HCT116 (cell line): ENCODE results near the gene ATP8B4. TPM values are rescaled to one million over a fixed set of nuclear protein-coding genes. Genes with fewer than 3 reads are reported as not detected.

Experiments used
- ATAC-seq: fragments of 200-7000 bp; cut with Tn5 transposase; 2 replicates; pipeline ENCODE4 v1.9.1; 2020; ENCODE audit warnings: mild to moderate bottlenecking, moderate library complexity
- BruUV-seq: library from RNA; stranded (reverse); fragments of 400-500 nt; replicated peaks from 2 replicates; lab custom pipeline; 2021; lab: Mats Ljungman, UMichigan
- CTCF ChIA-PET: fragments of 300-600 bp; sonication (Branson Sonifier 250); formaldehyde crosslinking; loops from one replicate; lab custom pipeline; 2021; ENCODE audit warnings: antibody characterized with exemption; lab: Charles Lee
- POLR2A ChIA-PET: fragments of 300-600, 350-600 bp; sonication (Branson Sonifier 250); formaldehyde crosslinking; loops from one replicate; lab custom pipeline; 2021; ENCODE audit warnings: antibody characterized with exemption; lab: Charles Lee
- RAD21 ChIA-PET, 2 experiments: fragments of 300-600 bp; sonication (Branson Sonifier 250); formaldehyde crosslinking; loops; one replicate each; lab custom pipeline; 2023; ENCODE audit warnings: low total read pairs in 2 of 2; ENCODE audit not compliant: uncharacterized antibody in 2 of 2, unreplicated experiment in 2 of 2, low non-redundant PET in 1 of 2; lab: Charles Lee
- DNase-seq: peaks from one replicate; pipeline ENCODE4 v3.0.0-alpha.2; 2010; ENCODE audit warnings: low read depth, low spot score
- H2AFZ ChIP-seq: fragments of 200-600 bp; shearing (Covaris generic), sonication (generic); 2 replicates; pipeline ENCODE4 v1.6.1; 2017; ENCODE audit warnings: low read depth, mixed run types, mixed read lengths, antibody characterized with exemption, low read length; ENCODE audit not compliant: poor library complexity, severe bottlenecking
- H3K27ac ChIP-seq: 2 replicates; pipeline ENCODE4 v1.5.1; 2012; ENCODE audit warnings: low read depth, low read length
- H3K27me3 ChIP-seq: fragments of 200-600 bp; sonication (generic); 2 replicates; pipeline ENCODE4 v1.6.1; 2016; ENCODE audit warnings: mixed run types, low read length, mixed read lengths; ENCODE audit not compliant: insufficient read depth
- H3K36me3 ChIP-seq, 2 experiments: fragments of 200-500 bp in 1 of 2; fragments of 200-600 bp in 1 of 2; sonication (Bioruptor generic) in 1 of 2; sonication (generic) in 1 of 2; 2 replicates each; pipeline versions ENCODE4 v1.5.1 to v1.6.1; 2014 to 2016; ENCODE audit warnings: low read length in 2 of 2, inconsistent platforms in 1 of 2, mixed read lengths in 1 of 2, mixed run types in 1 of 2; ENCODE audit not compliant: insufficient read depth in 2 of 2, control insufficient read depth in 1 of 2
- H3K4me1 ChIP-seq, 2 experiments: fragments of 200-600 bp in 1 of 2; sonication (generic) in 1 of 2; 2 replicates each; pipeline versions ENCODE4 v1.5.1 to v1.6.1; 2012 to 2017; ENCODE audit warnings: low read length in 2 of 2, inconsistent platforms in 1 of 2, mild to moderate bottlenecking in 1 of 2, mixed read lengths in 1 of 2, mixed run types in 1 of 2, moderate library complexity in 1 of 2; ENCODE audit not compliant: insufficient read depth in 2 of 2, control insufficient read depth in 1 of 2
- H3K4me2 ChIP-seq: fragments of 200-600 bp; sonication (generic); 2 replicates; pipeline ENCODE4 v1.6.1; 2017; ENCODE audit warnings: mixed run types, low read length, mixed read lengths
- H3K4me3 ChIP-seq, 2 experiments: fragments of 200-600 bp in 1 of 2; sonication (generic) in 1 of 2; replicated peaks in 1 of 2; 2 replicates each; pipeline ENCODE4 v1.5.1; 2011 to 2016; ENCODE audit warnings: low read length in 2 of 2, control low read depth in 1 of 2, low read depth in 1 of 2, mild to moderate bottlenecking in 1 of 2, mixed read lengths in 1 of 2, mixed run types in 1 of 2
- H3K79me2 ChIP-seq: fragments of 200-600 bp; sonication (generic); 2 replicates; pipeline ENCODE4 v1.6.1; 2017; ENCODE audit warnings: mild to moderate bottlenecking, mixed run types, low read length, moderate library complexity, mixed read lengths; ENCODE audit not compliant: insufficient read depth
- H3K9ac ChIP-seq: fragments of 200-600 bp; sonication (generic); 2 replicates; pipeline ENCODE4 v1.6.1; 2016; ENCODE audit warnings: low read length, mixed read lengths
- H3K9me2 ChIP-seq: fragments of 200-600 bp; sonication (generic), shearing (Covaris generic); 2 replicates; pipeline ENCODE4 v1.6.1; 2017; ENCODE audit warnings: mixed run types, mild to moderate bottlenecking, moderate library complexity; ENCODE audit not compliant: insufficient read depth
- H3K9me3 ChIP-seq, 2 experiments: fragments of 200-500 bp in 1 of 2; fragments of 200-600 bp in 1 of 2; sonication (Bioruptor generic) in 1 of 2; sonication (generic) in 1 of 2; 2 replicates each; pipeline ENCODE4 v1.6.1; 2014 to 2017; ENCODE audit warnings: low read length in 2 of 2, mixed read lengths in 2 of 2, inconsistent platforms in 1 of 2, low read depth in 1 of 2, mild to moderate bottlenecking in 1 of 2, mixed run types in 1 of 2, moderate library complexity in 1 of 2; ENCODE audit not compliant: control insufficient read depth in 1 of 2, insufficient read depth in 1 of 2
- H4K20me1 ChIP-seq: fragments of 200-600 bp; sonication (generic), shearing (Covaris generic); 2 replicates; pipeline ENCODE4 v1.6.1; 2017; ENCODE audit warnings: mixed run types, mild to moderate bottlenecking, moderate library complexity; ENCODE audit not compliant: insufficient read depth
- CBX3 ChIP-seq: IDR thresholded peaks from 2 replicates; pipeline ENCODE4 v1.6.1; 2012; ENCODE audit warnings: low read depth
- EGR1 ChIP-seq: IDR thresholded peaks from 2 replicates; pipeline ENCODE4 v1.6.1; 2012; ENCODE audit warnings: low read depth
- EZH2 ChIP-seq: fragments of 200-600 bp; sonication (generic); IDR thresholded peaks from 2 replicates; pipeline ENCODE4 v1.6.1; 2017; ENCODE audit warnings: antibody characterized with exemption, mixed run types
- EZH2phosphoT487 ChIP-seq: fragments of 200-600 bp; IDR thresholded peaks from 2 replicates; pipeline ENCODE4 v1.6.1; 2018; ENCODE audit warnings: antibody characterized with exemption, borderline replicate concordance
- JUND ChIP-seq: IDR thresholded peaks from 2 replicates; pipeline ENCODE4 v1.6.1; 2012
- RAD21 ChIP-seq: IDR thresholded peaks from 2 replicates; pipeline ENCODE4 v1.6.1; 2012; ENCODE audit warnings: low read depth, mild to moderate bottlenecking
- SRF ChIP-seq: IDR thresholded peaks from 2 replicates; pipeline ENCODE4 v1.6.1; 2012; ENCODE audit warnings: low read depth
- TCF7L2 ChIP-seq: IDR thresholded peaks from 2 replicates; pipeline ENCODE4 v1.7.0; 2011; ENCODE audit warnings: borderline replicate concordance, inconsistent platforms; ENCODE audit not compliant: insufficient read depth, insufficient read length; ENCODE audit errors: extremely low read depth
- ZFX ChIP-seq: fragments of 450-650 bp; IDR thresholded peaks from 2 replicates; pipeline ENCODE4 v1.6.1; 2017
- ZNF274 ChIP-seq: fragments of 200-500 bp; sonication (Bioruptor generic); IDR thresholded peaks from 2 replicates; pipeline ENCODE4 v1.6.1; 2014; ENCODE audit warnings: mild to moderate bottlenecking, low read depth, low read length, inconsistent platforms
- intact Hi-C: fragments of 100-400 bp; cut with micrococcal nuclease; formaldehyde crosslinking; loops from 2 replicates; pipeline ENCODE4 v1.10.0; 2022
- total RNA-seq: library from RNA; stranded (reverse); gene quantifications from one replicate; pipeline ENCODE4 v1.2.1, GENCODE V29; 2021; ENCODE audit not compliant: unreplicated experiment
- TF ChIP-seq, protein P1 (sequence below): IDR thresholded peaks from 2 replicates; pipeline ENCODE4 v1.6.1; 2012
- TF ChIP-seq, protein P2 (sequence below): IDR thresholded peaks from 2 replicates; pipeline ENCODE4 v1.6.1; 2012; ENCODE audit warnings: low read depth
- TF ChIP-seq, protein P3 (sequence below): IDR thresholded peaks from 2 replicates; pipeline ENCODE4 v1.6.1; 2011; ENCODE audit warnings: mild to moderate bottlenecking, low read length, moderate library complexity; ENCODE audit not compliant: insufficient replicate concordance; ENCODE audit errors: extremely low read depth

Gene ATP8B4
- total RNA-seq, 1 experiment from 2014 or later: 0.25 TPM

DNA sequence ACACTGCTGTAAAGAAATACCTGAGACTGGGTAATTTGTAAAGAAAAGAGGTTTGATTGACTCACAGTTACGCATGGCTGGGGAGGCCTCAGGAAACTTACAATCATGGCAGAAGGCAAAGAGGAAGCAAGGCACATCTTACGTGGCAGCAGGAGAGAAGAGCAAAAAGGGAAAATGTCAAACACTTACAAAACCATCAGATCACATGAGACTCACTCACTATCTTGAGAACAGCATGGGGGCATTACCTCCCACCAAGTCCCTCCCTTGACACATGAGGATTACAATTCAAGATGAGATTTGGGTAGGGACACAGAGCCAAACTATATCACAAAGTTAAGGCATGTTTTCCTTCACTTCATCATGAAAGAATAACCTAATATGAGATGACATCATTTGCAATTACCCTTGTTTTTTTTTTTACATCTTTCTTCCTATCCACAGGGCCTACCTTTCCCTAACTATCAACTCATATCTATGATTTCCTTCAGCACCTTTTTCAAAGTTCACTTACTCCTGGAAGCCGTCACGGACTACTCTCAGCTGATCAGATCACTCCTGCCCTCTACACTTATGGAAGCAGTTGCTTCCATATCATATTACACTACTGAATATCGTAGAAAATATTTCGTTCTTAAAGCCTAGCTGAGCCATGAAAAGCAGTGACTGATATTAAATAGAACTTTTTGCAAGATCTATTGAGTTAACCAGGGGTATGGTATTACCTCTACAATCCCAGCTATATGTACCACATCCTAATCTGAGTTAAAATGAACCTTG lies 25.5 kb upstream of the ATP8B4 start:
- BruUV-seq: no TSS peak
- Histone ChIP-seq H3K9me3 (no peaks in the 10 kb centered on the region), H3K9ac (no peak overlapping the region), H3K4me2 (no peak overlapping the region), H3K27ac (no peak overlapping the region), H3K4me3 (no peak overlapping the region), H3K27me3 (no peaks in the 10 kb centered on the region), H2AFZ (peak overlapping the region; percentile 64), H3K79me2 (no peaks in the 10 kb centered on the region), H3K36me3 (no peaks in the 10 kb centered on the region), H4K20me1 (no peaks in the 10 kb centered on the region), H3K4me1 (peaks cover 2 to 19% of the 10 kb centered on the region in 2 experiments; a peak in 3 of 4 replicates), H3K9me2 (no peaks in the 10 kb centered on the region)
- no peak for TF ChIP-seq ZNF274
- no peak for TF ChIP-seq RAD21
- no peak for TF ChIP-seq EZH2phosphoT487
- TF ChIP-seq TCF7L2: no peak
- TF ChIP-seq, protein P1, sequence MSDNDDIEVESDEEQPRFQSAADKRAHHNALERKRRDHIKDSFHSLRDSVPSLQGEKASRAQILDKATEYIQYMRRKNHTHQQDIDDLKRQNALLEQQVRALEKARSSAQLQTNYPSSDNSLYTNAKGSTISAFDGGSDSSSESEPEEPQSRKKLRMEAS: no peak
- TF ChIP-seq, protein P2, sequence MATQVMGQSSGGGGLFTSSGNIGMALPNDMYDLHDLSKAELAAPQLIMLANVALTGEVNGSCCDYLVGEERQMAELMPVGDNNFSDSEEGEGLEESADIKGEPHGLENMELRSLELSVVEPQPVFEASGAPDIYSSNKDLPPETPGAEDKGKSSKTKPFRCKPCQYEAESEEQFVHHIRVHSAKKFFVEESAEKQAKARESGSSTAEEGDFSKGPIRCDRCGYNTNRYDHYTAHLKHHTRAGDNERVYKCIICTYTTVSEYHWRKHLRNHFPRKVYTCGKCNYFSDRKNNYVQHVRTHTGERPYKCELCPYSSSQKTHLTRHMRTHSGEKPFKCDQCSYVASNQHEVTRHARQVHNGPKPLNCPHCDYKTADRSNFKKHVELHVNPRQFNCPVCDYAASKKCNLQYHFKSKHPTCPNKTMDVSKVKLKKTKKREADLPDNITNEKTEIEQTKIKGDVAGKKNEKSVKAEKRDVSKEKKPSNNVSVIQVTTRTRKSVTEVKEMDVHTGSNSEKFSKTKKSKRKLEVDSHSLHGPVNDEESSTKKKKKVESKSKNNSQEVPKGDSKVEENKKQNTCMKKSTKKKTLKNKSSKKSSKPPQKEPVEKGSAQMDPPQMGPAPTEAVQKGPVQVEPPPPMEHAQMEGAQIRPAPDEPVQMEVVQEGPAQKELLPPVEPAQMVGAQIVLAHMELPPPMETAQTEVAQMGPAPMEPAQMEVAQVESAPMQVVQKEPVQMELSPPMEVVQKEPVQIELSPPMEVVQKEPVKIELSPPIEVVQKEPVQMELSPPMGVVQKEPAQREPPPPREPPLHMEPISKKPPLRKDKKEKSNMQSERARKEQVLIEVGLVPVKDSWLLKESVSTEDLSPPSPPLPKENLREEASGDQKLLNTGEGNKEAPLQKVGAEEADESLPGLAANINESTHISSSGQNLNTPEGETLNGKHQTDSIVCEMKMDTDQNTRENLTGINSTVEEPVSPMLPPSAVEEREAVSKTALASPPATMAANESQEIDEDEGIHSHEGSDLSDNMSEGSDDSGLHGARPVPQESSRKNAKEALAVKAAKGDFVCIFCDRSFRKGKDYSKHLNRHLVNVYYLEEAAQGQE: no peak
- TF ChIP-seq CBX3: no peak
- TF ChIP-seq, protein P3, sequence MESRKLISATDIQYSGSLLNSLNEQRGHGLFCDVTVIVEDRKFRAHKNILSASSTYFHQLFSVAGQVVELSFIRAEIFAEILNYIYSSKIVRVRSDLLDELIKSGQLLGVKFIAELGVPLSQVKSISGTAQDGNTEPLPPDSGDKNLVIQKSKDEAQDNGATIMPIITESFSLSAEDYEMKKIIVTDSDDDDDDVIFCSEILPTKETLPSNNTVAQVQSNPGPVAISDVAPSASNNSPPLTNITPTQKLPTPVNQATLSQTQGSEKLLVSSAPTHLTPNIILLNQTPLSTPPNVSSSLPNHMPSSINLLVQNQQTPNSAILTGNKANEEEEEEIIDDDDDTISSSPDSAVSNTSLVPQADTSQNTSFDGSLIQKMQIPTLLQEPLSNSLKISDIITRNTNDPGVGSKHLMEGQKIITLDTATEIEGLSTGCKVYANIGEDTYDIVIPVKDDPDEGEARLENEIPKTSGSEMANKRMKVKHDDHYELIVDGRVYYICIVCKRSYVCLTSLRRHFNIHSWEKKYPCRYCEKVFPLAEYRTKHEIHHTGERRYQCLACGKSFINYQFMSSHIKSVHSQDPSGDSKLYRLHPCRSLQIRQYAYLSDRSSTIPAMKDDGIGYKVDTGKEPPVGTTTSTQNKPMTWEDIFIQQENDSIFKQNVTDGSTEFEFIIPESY: no peak
- no peak for TF ChIP-seq SRF
- TF ChIP-seq EGR1: no peak
- no peak for TF ChIP-seq JUND
- TF ChIP-seq EZH2: no peak
- TF ChIP-seq ZFX: no peak
- intact Hi-C loops: loop anchor here (1.0 to 10.0 kb wide), 5 partner anchors 140 to 1786 kb away; no protein-coding TSS in a partner anchor
- CTCF ChIA-PET: interaction anchor here (0.6 to 2.1 kb wide), 18 partner anchors 11 to 1808 kb away, joined by 3 to 24 read pairs (median 4); partner anchors contain the start of gene ATP8B4
- RAD21 ChIA-PET: interaction anchor here (0.6 to 1.2 kb wide), 5 partner anchors 171 to 1283 kb away, joined by 3 to 4 read pairs (median 4); partner anchors contain the start of gene EID1 (in 1 of the 2)
- DNase-seq (no peak), ATAC-seq (no peak)
- POLR2A ChIA-PET: no interaction called here
